Lower leg skin (tissue), 3 donors: ENCODE measurements around the gene DNMBP.

Experiments used
- POLR2A ChIP-seq, 2 donors: fragments of 450-650 bp; IDR thresholded peaks; one replicate each; pipeline ENCODE4 v1.6.1; 2016 to 2017; ENCODE audit warnings: antibody characterized with exemption in 2 of 2, mild to moderate bottlenecking in 1 of 2, moderate library complexity in 1 of 2
- TF ChIP-seq, protein P1 (sequence below), 3 donors: fragments of 450-650 bp; IDR thresholded peaks; one replicate each; pipeline ENCODE4 v1.5.1; 2016; ENCODE audit warnings: antibody characterized with exemption in 3 of 3, mild to moderate bottlenecking in 3 of 3, moderate library complexity in 2 of 3

DNA sequence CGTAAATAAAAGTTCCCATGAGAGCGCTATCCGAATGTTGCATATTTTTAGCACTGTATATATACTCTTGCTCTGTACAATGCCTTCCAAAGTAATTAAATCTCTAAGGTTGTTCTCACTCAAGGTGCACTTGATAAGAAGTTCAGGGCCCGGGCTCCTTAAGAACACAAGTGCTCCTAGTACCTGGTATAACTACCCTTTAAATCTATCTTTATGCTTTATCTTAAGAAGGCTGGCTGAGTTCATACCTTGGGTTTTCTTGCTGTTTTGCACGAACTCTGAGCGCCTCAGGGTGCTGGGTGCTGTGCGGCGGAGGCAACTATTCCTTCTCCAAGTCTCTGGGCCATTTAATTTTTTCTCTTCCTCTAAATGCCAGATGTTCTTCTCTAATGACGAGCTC is 80.4 kb downstream of the DNMBP start:
- TF ChIP-seq, protein P1, sequence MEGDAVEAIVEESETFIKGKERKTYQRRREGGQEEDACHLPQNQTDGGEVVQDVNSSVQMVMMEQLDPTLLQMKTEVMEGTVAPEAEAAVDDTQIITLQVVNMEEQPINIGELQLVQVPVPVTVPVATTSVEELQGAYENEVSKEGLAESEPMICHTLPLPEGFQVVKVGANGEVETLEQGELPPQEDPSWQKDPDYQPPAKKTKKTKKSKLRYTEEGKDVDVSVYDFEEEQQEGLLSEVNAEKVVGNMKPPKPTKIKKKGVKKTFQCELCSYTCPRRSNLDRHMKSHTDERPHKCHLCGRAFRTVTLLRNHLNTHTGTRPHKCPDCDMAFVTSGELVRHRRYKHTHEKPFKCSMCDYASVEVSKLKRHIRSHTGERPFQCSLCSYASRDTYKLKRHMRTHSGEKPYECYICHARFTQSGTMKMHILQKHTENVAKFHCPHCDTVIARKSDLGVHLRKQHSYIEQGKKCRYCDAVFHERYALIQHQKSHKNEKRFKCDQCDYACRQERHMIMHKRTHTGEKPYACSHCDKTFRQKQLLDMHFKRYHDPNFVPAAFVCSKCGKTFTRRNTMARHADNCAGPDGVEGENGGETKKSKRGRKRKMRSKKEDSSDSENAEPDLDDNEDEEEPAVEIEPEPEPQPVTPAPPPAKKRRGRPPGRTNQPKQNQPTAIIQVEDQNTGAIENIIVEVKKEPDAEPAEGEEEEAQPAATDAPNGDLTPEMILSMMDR (IDR thresholded peaks at IDR 0.05), result no peak
- TF ChIP-seq POLR2A (IDR thresholded peaks at IDR 0.05), result no peak
